Epithelial cell of prostate (primary cell): ENCODE measurements around the gene TNFRSF25.
"Not testable (repeated sequence)": the region's sequence is repeated elsewhere in the genome, so short reads cannot be mapped to it uniquely, and the experiment has no call there.

Experiments
- DNase-seq: peaks from one replicate; pipeline ENCODE4 v3.0.0-alpha.2; 2011; ENCODE audit warnings: low read depth, low spot score
- H3K27ac ChIP-seq: fragments of 450-650 bp; 2 replicates; pipeline ENCODE4 v1.5.1; 2017; ENCODE audit warnings: mild to moderate bottlenecking

Gene TNFRSF25

GRCh38 chr1:6455752-6456520 lies 10.0 kb downstream of the TNFRSF25 start:
- DNase-seq, H3K27ac ChIP-seq: not testable (repeated sequence)

- H3K27ac ChIP-seq = no peak overlapping the region
- DNase-seq = no peak
Observed at GRCh38 chr1:6454856-6455751, 10.9 kb downstream of the TNFRSF25 start.

- DNase-seq = not testable (repeated sequence)
Observed at GRCh38 chr1:6453895-6454855, 11.8 kb downstream of the TNFRSF25 start.

GRCh38 chr1:6450943-6451373 lies 15.0 kb downstream of the TNFRSF25 start:
- DNase-seq = no peak

More at GRCh38 chr1:6453895-6454855, 11.8 kb downstream of the TNFRSF25 start:
- not testable (repeated sequence) for H3K27ac ChIP-seq

GRCh38 chr1:6450486-6450885 lies 15.5 kb downstream of the TNFRSF25 start:
- not testable (repeated sequence) for DNase-seq, H3K27ac ChIP-seq

More at GRCh38 chr1:6450943-6451373, 15.0 kb downstream of the TNFRSF25 start:
- H3K27ac ChIP-seq = no peak overlapping the region

- H3K27ac ChIP-seq = no peak overlapping the region
- DNase-seq = no peak
Observed at GRCh38 chr1:6450005-6450450, 15.9 kb downstream of the TNFRSF25 start.

- H3K27ac ChIP-seq = no peak overlapping the region
- DNase-seq = no peak
Observed at GRCh38 chr1:6448749-6449631, 17.0 kb downstream of the TNFRSF25 start.

GRCh38 chr1:6447818-6448748 lies 17.9 kb downstream of the TNFRSF25 start:
- no peak overlapping the region for H3K27ac ChIP-seq
- no peak for DNase-seq

- no peak overlapping the region for H3K27ac ChIP-seq
- no peak for DNase-seq
Observed at GRCh38 chr1:6447016-6447817, 18.8 kb downstream of the TNFRSF25 start.

GRCh38 chr1:6446665-6447015 lies 19.3 kb downstream of the TNFRSF25 start:
- H3K27ac ChIP-seq = no peak overlapping the region
- no peak for DNase-seq

GRCh38 chr1:6445929-6446328 lies 20.0 kb downstream of the TNFRSF25 start:
- not testable (repeated sequence) for H3K27ac ChIP-seq, DNase-seq

- no peak overlapping the region for H3K27ac ChIP-seq
- no peak for DNase-seq
Observed at GRCh38 chr1:6445062-6445763, 20.8 kb downstream of the TNFRSF25 start.

GRCh38 chr1:6444377-6444776 lies 21.6 kb downstream of the TNFRSF25 start:
- no peak for DNase-seq
- no peak overlapping the region for H3K27ac ChIP-seq

GRCh38 chr1:6443339-6444115 lies 22.4 kb downstream of the TNFRSF25 start:
- no peak overlapping the region for H3K27ac ChIP-seq
- no peak for DNase-seq

GRCh38 chr1:6441586-6441985 lies 24.4 kb downstream of the TNFRSF25 start:
- no peak overlapping the region for H3K27ac ChIP-seq
- DNase-seq = no peak
